GM12874 (cell line): ENCODE measurements around the gene OR51D1.

ENCODE experiments used
- CTCF ChIP-seq: IDR thresholded peaks from 2 replicates; pipeline ENCODE4 v1.5.1; 2011; ENCODE audit warnings: low read depth, mild to moderate bottlenecking, control low read depth, low read length, moderate library complexity; ENCODE audit not compliant: insufficient read depth

The OR51D1 gene

DNA sequence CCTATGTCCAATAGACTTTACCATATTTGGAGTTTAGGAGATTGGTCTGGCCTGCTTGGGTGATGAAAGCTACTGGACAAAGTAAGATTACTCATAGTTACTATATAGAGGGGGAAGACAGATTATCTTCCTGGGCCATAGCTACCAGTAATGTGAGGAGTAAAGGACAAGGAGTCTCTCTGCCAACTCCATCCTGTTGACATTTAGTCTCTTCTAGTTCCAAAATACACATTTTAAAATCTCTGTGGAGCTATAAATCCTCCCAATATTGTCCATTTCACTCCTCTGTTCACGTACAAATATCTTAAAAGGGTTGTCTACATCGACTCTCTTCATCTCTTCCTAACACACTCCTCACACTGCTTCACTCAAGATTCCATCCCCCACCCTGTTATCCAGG, 1.1 kb upstream of the OR51D1 start:
- no peak for TF ChIP-seq CTCF

- TF ChIP-seq CTCF: no peak
Observed at GRCh38 chr11:4637662-4638047, 378 bp downstream of the OR51D1 start.

- TF ChIP-seq CTCF: no peak
Observed at GRCh38 chr11:4639931-4640330, 2.7 kb downstream of the OR51D1 start.

DNA sequence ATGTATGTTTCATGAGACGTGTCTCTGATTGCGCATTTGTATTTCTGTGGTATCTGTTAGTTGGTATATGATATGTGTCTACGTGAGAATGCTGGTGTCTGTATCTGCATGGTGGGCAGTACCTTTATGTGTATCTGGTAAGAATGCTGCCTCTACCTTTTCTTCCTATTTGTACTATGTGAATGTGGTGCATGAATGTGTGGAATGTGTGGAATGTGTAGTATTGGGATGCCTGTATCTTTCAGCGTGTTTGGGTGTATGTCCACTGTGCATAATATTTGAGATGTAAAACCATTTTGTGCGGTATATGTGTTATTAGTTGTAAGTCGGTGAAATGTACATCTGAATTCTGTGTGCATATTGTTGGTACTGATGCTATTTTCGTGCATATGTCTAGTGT, 4.2 kb downstream of the OR51D1 start:
- TF ChIP-seq CTCF: no peak

- TF ChIP-seq CTCF: no peak
Observed at GRCh38 chr11:4642043-4642442, 4.8 kb downstream of the OR51D1 start.

DNA sequence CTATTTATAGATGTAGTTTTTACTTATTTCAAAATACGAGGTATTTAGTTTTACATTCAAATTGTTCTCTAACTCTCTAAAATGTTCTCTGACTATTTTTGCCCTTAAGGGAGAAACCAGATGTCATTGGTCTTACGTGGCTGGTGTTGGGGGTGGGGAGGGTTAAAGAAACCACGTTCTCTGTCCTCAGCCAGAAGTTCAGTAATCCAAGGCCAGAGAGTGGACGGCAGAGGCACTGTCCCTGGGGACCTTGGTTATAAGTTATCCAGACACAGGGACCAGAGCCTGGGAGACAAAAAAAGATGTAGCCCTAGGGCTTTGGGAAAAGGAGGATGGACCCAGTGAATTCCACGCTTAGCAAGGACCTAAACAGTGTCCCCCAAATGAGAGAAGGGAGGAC, 5.8 kb downstream of the OR51D1 start:
- TF ChIP-seq CTCF: no peak

- no peak for TF ChIP-seq CTCF
Observed at GRCh38 chr11:4643682-4644081, 6.4 kb downstream of the OR51D1 start, which contains the start of gene OR51E1. Gene OR51E1 (plus strand): TSS chr11:4643982. CDS start chr11:4652527, 8,545 bp downstream.

DNA sequence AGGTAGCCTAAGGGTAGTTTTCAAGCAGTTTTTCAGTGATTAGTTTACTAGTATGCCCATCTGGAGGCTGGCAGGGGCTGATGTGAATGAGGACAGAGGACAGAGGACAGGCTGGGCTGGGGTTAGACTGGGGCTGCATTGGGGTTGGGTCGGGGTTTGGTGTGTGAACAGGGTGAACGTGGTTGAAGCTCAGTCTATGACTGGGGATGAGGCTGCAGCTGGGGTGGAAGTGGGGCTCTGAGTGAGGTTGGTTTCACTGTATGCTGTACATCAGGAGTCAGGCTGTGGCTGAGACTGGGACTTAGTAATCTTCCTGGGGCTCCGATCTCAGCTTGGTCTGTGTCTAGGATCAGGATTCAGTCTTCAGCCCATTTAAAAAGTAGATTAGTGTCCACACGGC, 7.0 kb downstream of the OR51D1 start:
- TF ChIP-seq CTCF: no peak
